BE2C (cell line): ENCODE measurements around the gene EIF3B.
"Not testable (repeated sequence)": the region's sequence is repeated elsewhere in the genome, so short reads cannot be mapped to it uniquely, and the experiment has no call there.

Source experiments
- DNase-seq: peaks from one replicate; pipeline ENCODE4 v3.0.0-alpha.2; 2020
- H3K27me3 ChIP-seq: fragments of 250-450 bp; sonication (Bioruptor Pico); 2 replicates; pipeline ENCODE4 v1.5.1; 2020; ENCODE audit warnings: mild to moderate bottlenecking
- H3K36me3 ChIP-seq: fragments of 250-450 bp; sonication (Bioruptor Pico); 2 replicates; pipeline ENCODE4 v1.5.1; 2020; ENCODE audit warnings: mild to moderate bottlenecking
- H3K4me1 ChIP-seq: fragments of 250-450 bp; sonication (Bioruptor Pico); 2 replicates; pipeline ENCODE4 v1.5.1; 2020
- H3K4me3 ChIP-seq: 2 replicates; pipeline ENCODE4 v1.5.1; 2011; ENCODE audit warnings: low read depth, low read length
- H3K9me3 ChIP-seq: fragments of 250-450 bp; sonication (Bioruptor Pico); 2 replicates; pipeline ENCODE4 v1.5.1; 2020
- TF ChIP-seq, protein P1 (sequence below): IDR thresholded peaks from 2 replicates; pipeline ENCODE4 v1.5.1; 2012; ENCODE audit warnings: mild to moderate bottlenecking, low read depth, low read length

EIF3B gene

DNA sequence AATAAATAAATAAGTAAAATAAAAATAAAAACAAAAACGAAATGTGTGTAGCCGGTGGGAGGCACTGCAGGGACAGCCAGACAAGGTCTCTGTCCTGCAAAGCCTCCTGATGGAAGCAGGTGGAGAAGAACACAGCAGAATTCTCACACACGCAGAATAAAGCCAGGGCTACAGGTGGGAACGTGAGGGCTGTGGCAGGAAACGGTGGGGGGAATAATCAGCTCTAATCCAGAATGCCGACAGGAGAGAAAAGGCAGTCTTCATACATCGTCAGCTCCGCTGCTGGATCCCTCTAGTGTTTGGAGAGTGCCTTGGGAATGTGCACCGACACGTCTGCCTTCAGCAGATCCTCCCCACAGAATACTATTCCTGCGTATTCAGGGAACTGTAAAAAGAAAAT, 33.6 kb upstream of the EIF3B start:
- no peak for DNase-seq

DNA sequence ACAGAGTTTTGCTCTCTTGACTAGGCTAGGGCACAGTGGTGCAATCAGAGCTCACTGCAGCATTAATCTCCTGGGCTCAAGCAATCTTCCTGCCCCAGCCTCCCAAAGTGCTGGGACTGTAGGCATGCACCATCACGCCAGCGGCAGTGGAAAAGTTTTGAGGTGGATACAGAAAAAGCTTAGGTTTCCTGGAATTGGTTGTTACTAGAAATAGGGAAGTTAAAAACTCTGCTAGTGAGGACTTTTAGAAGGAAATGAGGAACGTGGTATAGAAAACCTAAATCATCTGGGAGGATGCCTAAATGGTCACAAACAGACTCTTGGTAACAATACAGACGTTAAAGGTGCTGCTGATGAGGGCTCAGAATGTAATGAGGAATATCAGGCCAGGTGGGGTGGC, 29.5 kb upstream of the EIF3B start:
- no peak for DNase-seq
- TF ChIP-seq, protein P1, sequence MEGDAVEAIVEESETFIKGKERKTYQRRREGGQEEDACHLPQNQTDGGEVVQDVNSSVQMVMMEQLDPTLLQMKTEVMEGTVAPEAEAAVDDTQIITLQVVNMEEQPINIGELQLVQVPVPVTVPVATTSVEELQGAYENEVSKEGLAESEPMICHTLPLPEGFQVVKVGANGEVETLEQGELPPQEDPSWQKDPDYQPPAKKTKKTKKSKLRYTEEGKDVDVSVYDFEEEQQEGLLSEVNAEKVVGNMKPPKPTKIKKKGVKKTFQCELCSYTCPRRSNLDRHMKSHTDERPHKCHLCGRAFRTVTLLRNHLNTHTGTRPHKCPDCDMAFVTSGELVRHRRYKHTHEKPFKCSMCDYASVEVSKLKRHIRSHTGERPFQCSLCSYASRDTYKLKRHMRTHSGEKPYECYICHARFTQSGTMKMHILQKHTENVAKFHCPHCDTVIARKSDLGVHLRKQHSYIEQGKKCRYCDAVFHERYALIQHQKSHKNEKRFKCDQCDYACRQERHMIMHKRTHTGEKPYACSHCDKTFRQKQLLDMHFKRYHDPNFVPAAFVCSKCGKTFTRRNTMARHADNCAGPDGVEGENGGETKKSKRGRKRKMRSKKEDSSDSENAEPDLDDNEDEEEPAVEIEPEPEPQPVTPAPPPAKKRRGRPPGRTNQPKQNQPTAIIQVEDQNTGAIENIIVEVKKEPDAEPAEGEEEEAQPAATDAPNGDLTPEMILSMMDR: no peak
- no peaks in the 10 kb centered on the region for H3K9me3 ChIP-seq

More for the DNA sequence above, 33.6 kb upstream of the EIF3B start:
- Histone ChIP-seq H3K36me3 (no peaks in the 10 kb centered on the region), H3K9me3 (no peaks in the 10 kb centered on the region), H3K4me1 (no peaks in the 10 kb centered on the region), H3K27me3 (peaks cover 3% of the 10 kb centered on the region; the same call in 1 of the 2 replicates), H3K4me3 (no peak overlapping the region)
- TF ChIP-seq, protein P1: no peak; the same call in none of the 2 replicates

DNA sequence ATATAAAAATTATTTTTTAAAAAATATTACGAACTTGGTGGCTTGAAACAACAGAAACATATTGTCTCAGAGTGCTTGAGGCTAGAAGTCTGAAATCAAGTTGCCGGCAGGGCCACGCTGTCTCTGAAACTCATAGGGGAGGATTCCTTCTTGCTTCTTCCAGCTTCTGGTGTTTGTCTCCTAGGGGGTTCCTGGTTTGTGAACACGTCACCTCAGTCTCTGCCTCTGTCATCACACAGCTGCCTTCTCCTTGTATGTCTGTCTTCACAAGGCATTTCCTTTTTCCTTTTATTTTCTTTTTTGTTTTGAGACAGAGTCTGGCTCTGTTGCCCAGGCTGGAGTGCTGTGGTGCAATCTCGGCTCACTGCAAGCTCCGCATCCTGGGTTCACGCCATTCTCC, 27.7 kb upstream of the EIF3B start:
- Histone ChIP-seq H3K4me3 (no peak overlapping the region), H3K9me3 (no peaks in the 10 kb centered on the region), H3K36me3 (no peaks in the 10 kb centered on the region), H3K27me3 (peaks cover 3% of the 10 kb centered on the region; the same call in 1 of the 2 replicates), H3K4me1 (no peaks in the 10 kb centered on the region)
- TF ChIP-seq, protein P1: no peak
- no peak for DNase-seq

More for the DNA sequence above, 29.5 kb upstream of the EIF3B start:
- no peak overlapping the region for H3K4me3 ChIP-seq
- no peaks in the 10 kb centered on the region for H3K36me3 ChIP-seq
- H3K27me3 ChIP-seq: peaks cover 3% of the 10 kb centered on the region; the same call in 1 of the 2 replicates
- no peaks in the 10 kb centered on the region for H3K4me1 ChIP-seq

DNA sequence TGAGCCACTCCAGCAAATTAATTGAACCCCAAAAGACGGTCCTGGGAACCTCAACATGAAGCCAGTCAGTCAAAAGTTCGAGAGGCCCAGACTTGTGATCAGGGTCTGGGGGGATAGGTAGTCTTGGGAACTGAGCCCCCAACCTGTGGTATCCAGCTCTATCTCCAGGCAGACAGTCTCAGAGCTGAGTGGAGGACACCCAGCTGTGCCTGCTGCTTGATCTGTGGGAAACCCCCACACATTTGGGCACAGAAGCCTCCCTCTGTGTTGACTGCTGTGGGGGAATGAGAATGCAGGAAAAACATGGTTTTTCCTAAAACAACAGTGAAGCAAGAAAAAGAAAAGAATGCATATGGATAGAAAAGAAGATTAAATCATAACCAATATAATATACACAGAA, 24.1 kb upstream of the EIF3B start:
- H3K36me3 ChIP-seq: no peaks in the 10 kb centered on the region
- H3K27me3 ChIP-seq: no peaks in the 10 kb centered on the region
- H3K9me3 ChIP-seq: no peaks in the 10 kb centered on the region
- no peaks in the 10 kb centered on the region for H3K4me1 ChIP-seq
- H3K4me3 ChIP-seq: no peak overlapping the region
- TF ChIP-seq, protein P1: no peak
- DNase-seq: no peak

DNA sequence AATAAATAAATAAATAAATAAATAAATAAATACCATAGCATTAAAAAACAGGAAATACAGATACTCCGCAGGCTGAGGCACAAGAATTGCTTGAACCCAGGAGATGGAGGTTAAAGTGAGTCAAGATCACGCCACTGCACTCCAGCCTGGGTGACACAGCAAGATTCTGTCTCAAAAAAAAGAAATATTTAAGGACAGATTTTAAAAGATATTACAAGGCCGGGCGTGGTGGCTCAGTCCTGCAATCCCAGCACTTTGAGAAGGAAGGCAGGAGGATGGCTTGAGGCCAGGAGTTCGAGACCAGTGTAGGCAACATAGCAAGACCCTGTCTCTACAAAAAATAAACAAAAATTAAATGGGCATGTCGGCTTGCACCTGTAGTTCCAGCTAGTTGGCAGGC, 22.9 kb upstream of the EIF3B start:
- H3K9me3 ChIP-seq: no peaks in the 10 kb centered on the region
- H3K27me3 ChIP-seq: no peaks in the 10 kb centered on the region
- H3K4me1 ChIP-seq: no peaks in the 10 kb centered on the region
- TF ChIP-seq, protein P1: no peak
- no peak overlapping the region for H3K4me3 ChIP-seq
- no peak for DNase-seq
- no peaks in the 10 kb centered on the region for H3K36me3 ChIP-seq

DNA sequence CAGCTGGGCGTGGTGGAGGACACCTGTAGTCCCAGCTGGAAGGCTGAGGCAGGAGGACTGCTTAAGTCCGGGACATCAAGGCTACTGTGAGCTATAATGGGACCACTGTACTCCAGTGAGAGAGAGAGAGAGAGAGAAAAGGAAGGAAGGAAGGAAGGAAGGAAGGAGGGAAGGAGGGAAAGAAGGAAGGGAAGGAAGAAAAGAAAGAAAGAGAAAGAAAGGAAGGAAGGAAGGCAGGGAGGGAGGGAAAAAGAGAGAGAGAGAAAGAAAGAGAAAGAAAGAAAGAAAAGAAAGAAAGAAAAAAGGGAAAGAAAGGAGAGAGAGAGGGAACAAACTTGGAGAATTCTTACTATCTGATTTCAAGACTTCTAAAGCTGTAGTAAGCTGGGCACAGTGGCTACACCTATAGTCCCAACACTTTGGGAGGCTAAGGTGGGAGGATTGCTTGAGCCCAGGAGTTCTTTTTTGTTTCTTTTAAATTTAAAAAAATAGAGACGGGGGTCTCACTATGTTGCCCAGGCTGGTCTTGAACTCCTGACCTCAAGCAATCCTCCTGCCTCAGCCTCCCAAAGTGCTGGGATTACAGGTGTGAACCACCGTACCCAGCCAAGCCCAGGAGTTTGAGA, 21.9 kb upstream of the EIF3B start:
- H3K27me3 ChIP-seq, DNase-seq, H3K4me1 ChIP-seq, H3K9me3 ChIP-seq, H3K4me3 ChIP-seq, H3K36me3 ChIP-seq: not testable (repeated sequence)
